Measurements from ENCODE around the gene SPO11. TPM values are rescaled to one million over a fixed set of nuclear protein-coding genes. Genes with fewer than 3 reads are reported as not detected.
A peak's percentile ranks its signal among the peaks of the same experiment; 100 is the strongest.

The SPO11 gene
- total RNA-seq, 3 donors from 2014 or later, result not detected

DNA sequence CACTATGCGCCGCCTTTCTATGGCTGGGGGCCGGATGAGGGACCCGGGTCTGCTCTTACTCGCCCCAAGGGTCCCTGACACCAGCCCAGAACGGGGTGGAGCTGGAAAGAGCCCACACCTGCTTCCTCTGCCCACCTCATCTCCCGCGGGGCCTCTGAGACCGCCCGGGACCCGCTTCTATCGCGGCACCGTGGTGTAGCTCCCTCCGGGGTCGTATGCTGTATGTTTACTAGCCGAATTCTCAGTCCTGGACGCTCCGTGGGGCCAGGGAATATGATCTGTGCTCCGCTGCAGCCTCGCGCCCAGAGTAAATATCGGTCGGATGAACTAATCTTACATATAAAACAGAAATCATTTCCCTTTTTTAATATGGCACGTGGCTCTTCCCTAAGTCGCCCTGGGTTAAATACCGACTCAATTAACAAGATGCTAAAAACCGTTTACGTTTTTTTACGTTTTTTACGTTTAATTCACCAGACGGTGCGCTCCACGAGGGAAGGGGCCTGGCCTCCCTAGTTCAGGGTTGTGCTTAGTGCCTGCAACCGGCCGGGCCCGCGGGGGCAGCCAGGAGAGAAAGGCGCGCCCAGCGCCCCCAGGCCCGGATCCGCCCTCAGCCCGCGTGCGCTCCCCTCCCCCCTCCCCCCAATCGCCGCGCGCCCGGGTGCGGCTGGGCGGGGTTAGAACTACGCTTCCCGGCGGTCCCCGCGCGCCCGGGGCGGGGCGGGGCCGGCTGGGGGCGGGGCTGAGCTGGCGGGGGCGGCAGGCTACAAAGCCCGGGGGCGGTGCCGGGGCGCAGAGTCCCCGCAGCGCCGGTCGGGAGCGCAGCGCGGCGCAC is 61.2 kb downstream of the SPO11 start, which contains the start of gene RBM38:
Gene RBM38, plus strand, starts transcription at position 793 of the 835 bp plus-strand sequence. CDS start 186 bp downstream, outside the sequence.
- TF ChIP-seq, protein P1, sequence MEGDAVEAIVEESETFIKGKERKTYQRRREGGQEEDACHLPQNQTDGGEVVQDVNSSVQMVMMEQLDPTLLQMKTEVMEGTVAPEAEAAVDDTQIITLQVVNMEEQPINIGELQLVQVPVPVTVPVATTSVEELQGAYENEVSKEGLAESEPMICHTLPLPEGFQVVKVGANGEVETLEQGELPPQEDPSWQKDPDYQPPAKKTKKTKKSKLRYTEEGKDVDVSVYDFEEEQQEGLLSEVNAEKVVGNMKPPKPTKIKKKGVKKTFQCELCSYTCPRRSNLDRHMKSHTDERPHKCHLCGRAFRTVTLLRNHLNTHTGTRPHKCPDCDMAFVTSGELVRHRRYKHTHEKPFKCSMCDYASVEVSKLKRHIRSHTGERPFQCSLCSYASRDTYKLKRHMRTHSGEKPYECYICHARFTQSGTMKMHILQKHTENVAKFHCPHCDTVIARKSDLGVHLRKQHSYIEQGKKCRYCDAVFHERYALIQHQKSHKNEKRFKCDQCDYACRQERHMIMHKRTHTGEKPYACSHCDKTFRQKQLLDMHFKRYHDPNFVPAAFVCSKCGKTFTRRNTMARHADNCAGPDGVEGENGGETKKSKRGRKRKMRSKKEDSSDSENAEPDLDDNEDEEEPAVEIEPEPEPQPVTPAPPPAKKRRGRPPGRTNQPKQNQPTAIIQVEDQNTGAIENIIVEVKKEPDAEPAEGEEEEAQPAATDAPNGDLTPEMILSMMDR (IDR thresholded peaks at IDR 0.05), result no peak
- TF ChIP-seq POLR2A (IDR thresholded peaks at IDR 0.05) (no peak), POLR2AphosphoS5 (IDR thresholded peaks at IDR 0.05) (no peak)
- peak within 1 kb of the TSS; percentile 79 to 81 for H3K27ac ChIP-seq
- no peak for DNase-seq (ENCODE audit: low spot score in 2 of 2)
- H3K4me3 ChIP-seq, result peak within 1 kb of the TSS; percentile 68 to 77 (median 73)
- H3K27me3 ChIP-seq, result no peaks in the 10 kb centered on the region
- H3K36me3 ChIP-seq, result no peaks in the 10 kb centered on the region
- no peaks in the 10 kb centered on the region for H3K9me3 ChIP-seq
- H3K4me1 ChIP-seq, result peaks cover 0 to 14% of the 10 kb centered on the region in 2 donors
- intact Hi-C loops (cut with DNase I; ENCODE audit: low total_unique reads), result loop anchor here (10.0 kb wide), 1 partner anchor 104 kb away; no protein-coding TSS in a partner anchor

DNA sequence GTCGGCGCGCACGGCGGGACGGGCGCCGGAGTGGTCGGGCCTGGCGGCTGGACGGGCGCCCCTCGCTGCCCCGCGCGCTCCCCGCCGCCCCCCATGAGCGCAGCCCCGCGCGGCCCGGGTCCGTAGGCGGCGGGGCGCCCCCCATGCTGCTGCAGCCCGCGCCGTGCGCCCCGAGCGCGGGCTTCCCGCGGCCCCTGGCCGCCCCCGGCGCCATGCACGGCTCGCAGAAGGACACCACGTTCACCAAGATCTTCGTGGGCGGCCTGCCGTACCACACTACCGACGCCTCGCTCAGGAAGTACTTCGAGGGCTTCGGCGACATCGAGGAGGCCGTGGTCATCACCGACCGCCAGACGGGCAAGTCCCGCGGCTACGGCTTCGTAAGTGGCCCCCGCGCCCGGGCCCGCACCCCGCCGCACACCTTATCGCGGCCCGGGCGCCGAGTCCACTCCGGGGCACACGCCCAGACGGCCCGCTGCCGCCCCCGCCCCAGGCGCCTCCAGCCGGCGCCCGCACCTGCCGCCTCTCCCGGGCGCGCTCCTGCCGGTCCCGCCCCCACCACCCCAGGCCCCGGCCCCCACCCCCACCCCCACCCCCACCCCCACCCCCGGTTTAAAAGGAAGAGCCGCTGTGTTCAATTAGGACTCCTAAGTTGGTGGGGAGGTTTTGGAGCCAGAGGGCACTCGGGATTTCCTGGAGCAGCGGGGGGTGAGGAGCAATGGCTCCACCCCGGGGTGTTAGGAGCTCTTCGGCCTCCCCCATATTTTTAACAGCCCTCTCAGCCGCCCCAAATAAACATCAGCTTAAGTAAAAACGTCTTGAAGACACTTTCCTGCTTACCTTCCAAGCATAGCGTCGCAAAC is 62.1 kb downstream of the SPO11 start:
- no peaks in the 10 kb centered on the region for H3K36me3 ChIP-seq
- H3K27ac ChIP-seq, result peak overlapping the region; percentile 74 to 79
- H3K4me3 ChIP-seq, result peak overlapping the region; percentile 68 to 77 (median 73)
- DNase-seq (ENCODE audit: low spot score in 2 of 2), result no peak
- peaks cover 0 to 21% of the 10 kb centered on the region in 2 donors for H3K4me1 ChIP-seq
- intact Hi-C loops (cut with DNase I; ENCODE audit: low total_unique reads), result loop anchor here (10.0 kb wide), 1 partner anchor 103 kb away; no protein-coding TSS in a partner anchor
- TF ChIP-seq, protein P1 (IDR thresholded peaks at IDR 0.05), result no peak
- no peaks in the 10 kb centered on the region for H3K27me3 ChIP-seq
- H3K9me3 ChIP-seq, result no peaks in the 10 kb centered on the region

GRCh38 chr20:57392512-57393271 is 63.1 kb downstream of the SPO11 start:
- no peaks in the 10 kb centered on the region for H3K27me3 ChIP-seq
- TF ChIP-seq POLR2AphosphoS5 (IDR thresholded peaks at IDR 0.05) (no peak), POLR2A (IDR thresholded peaks at IDR 0.05) (no peak)
- TF ChIP-seq, protein P1 (IDR thresholded peaks at IDR 0.05), result peak in 1 of 3 donors; percentile 18
- H3K9me3 ChIP-seq, result no peaks in the 10 kb centered on the region
- intact Hi-C loops (cut with DNase I; ENCODE audit: low total_unique reads), result loop anchor here (10.0 kb wide), 1 partner anchor 102 kb away; no protein-coding TSS in a partner anchor
- peaks cover 0 to 23% of the 10 kb centered on the region in 2 donors for H3K4me1 ChIP-seq
- peak in 1 of 2 donors; percentile 65 for DNase-seq (ENCODE audit: low spot score in 2 of 2)
- no peaks in the 10 kb centered on the region for H3K36me3 ChIP-seq
- peak overlapping the region; percentile 68 to 77 (median 73) for H3K4me3 ChIP-seq
- peak overlapping the region; percentile 74 to 79 for H3K27ac ChIP-seq

Other genes with a start within 250 kb of the SPO11 start
- 1 to 10 TPM; 1.6 to 3.8 (median 1.8) TPM for gene BMP7, start 63.2 kb upstream of the SPO11 start, total RNA-seq
- gene RAE1, start 21.5 kb downstream of the SPO11 start, total RNA-seq, result 10 to 100 TPM; 13.8 to 26.9 (median 17.4) TPM
- 10 to 100 TPM in 2 of 3 donors, 1 to 10 TPM in 1; 5.1 to 13.5 (median 10.5) TPM for gene RBM38, start 61.6 kb downstream of the SPO11 start, total RNA-seq
- gene CTCFL, start 195.3 kb downstream of the SPO11 start, total RNA-seq, result not detected
- gene PCK1, start 231.3 kb downstream of the SPO11 start, total RNA-seq, result 100 to 1,000 TPM in 1 of 3 donors, 10 to 100 TPM in 2; 27.2 to 252 (median 29.3) TPM